Endothelial cell of umbilical vein (primary cell): Measurements from ENCODE around the gene CNTNAP2. TPM values are rescaled to one million over a fixed set of nuclear protein-coding genes. Genes with fewer than 3 reads are reported as not detected.

Source experiments
- BruUV-seq: library from RNA; stranded (reverse); fragments of 400-500 nt; replicated peaks from 2 replicates; lab custom pipeline; 2021; lab: Mats Ljungman, UMichigan
- CTCF ChIA-PET: fragments of 300-600, 350-600 bp; sonication (Branson Sonifier 250); formaldehyde crosslinking; loops from one replicate; lab custom pipeline; 2021; ENCODE audit warnings: antibody characterized with exemption, inconsistent platforms; lab: Charles Lee
- POLR2A ChIA-PET: fragments of 300-600, 350-600 bp; sonication (Branson Sonifier 250); formaldehyde crosslinking; loops from one replicate; lab custom pipeline; 2021; ENCODE audit warnings: antibody characterized with exemption, inconsistent platforms; lab: Charles Lee
- DNase-seq: peaks from one replicate; pipeline ENCODE4 v3.0.0-alpha.2; 2011; ENCODE audit warnings: low read depth, low spot score
- FAIRE-seq: peaks from 2 replicates; lab custom pipeline; 2011; peaks lifted over from hg19 to GRCh38; lab: Jason Lieb, UNC
- H2AFZ ChIP-seq: 2 replicates; pipeline ENCODE4 v1.6.0; 2012; ENCODE audit warnings: low read depth, low read length, control low read depth, inconsistent platforms
- H3K27ac ChIP-seq: 2 replicates; pipeline ENCODE4 v1.5.1; 2011; ENCODE audit warnings: low read depth, mild to moderate bottlenecking, control low read depth, low read length, moderate library complexity; ENCODE audit not compliant: insufficient read depth
- H3K27me3 ChIP-seq, 2 experiments: 2 replicates each; pipeline versions ENCODE4 v1.6.0 to v1.6.1; 2011; ENCODE audit warnings: low read length in 2 of 2, mixed read lengths in 1 of 2; ENCODE audit not compliant: control insufficient read depth in 2 of 2, insufficient read depth in 2 of 2
- H3K36me3 ChIP-seq, 2 experiments: 2 replicates in 1 of 2; 3 replicates in 1 of 2; pipeline ENCODE4 v1.5.1; 2011; ENCODE audit warnings: low read length in 2 of 2, mild to moderate bottlenecking in 1 of 2, moderate library complexity in 1 of 2; ENCODE audit not compliant: control insufficient read depth in 2 of 2, insufficient read depth in 2 of 2; ENCODE audit errors: extremely low read depth in 1 of 2
- H3K4me1 ChIP-seq: 3 replicates; pipeline ENCODE4 v1.5.1; 2011; ENCODE audit warnings: mild to moderate bottlenecking, low read length; ENCODE audit not compliant: control insufficient read depth, insufficient read depth; ENCODE audit errors: extremely low read depth
- H3K4me2 ChIP-seq: 2 replicates; pipeline ENCODE4 v1.6.1; 2011; ENCODE audit warnings: low read length, control low read depth, mixed read lengths; ENCODE audit not compliant: insufficient read depth
- H3K4me3 ChIP-seq, 3 experiments: fragments of 200-600 bp in 1 of 3; sonication (generic), shearing (Covaris generic) in 1 of 3; replicated peaks in 1 of 3; 2 replicates each; pipeline ENCODE4 v1.5.1; 2011 to 2016; ENCODE audit warnings: control low read depth in 3 of 3, low read length in 3 of 3, mild to moderate bottlenecking in 2 of 3, inconsistent platforms in 1 of 3, low read depth in 1 of 3, moderate library complexity in 1 of 3; ENCODE audit not compliant: insufficient read depth in 1 of 3
- H3K79me2 ChIP-seq: 2 replicates; pipeline ENCODE4 v1.6.0; 2012; ENCODE audit warnings: low read length, inconsistent platforms; ENCODE audit not compliant: control insufficient read depth, insufficient read depth
- H3K9ac ChIP-seq: replicated peaks from 2 replicates; pipeline ENCODE3; 2011; ENCODE audit warnings: low read length, control low read depth; ENCODE audit not compliant: insufficient read depth; ENCODE audit errors: extremely low read depth
- H3K9me1 ChIP-seq: replicated peaks from 3 replicates; pipeline ENCODE4 v1.6.0; 2011; ENCODE audit warnings: mild to moderate bottlenecking, low read length; ENCODE audit not compliant: control insufficient read depth, insufficient read depth; ENCODE audit errors: extremely low read depth
- H3K9me3 ChIP-seq: replicated peaks from 2 replicates; pipeline ENCODE4 v1.5.1; 2012; ENCODE audit warnings: low read length, inconsistent platforms; ENCODE audit not compliant: control insufficient read depth, insufficient read depth
- H4K20me1 ChIP-seq: replicated peaks from 2 replicates; pipeline ENCODE3; 2011; ENCODE audit warnings: mild to moderate bottlenecking, low read length; ENCODE audit not compliant: control insufficient read depth, insufficient read depth; ENCODE audit errors: extremely low read depth
- CTCF ChIP-seq, 2 donors: IDR thresholded peaks; 1 replicate in 1 of 2; 2 replicates in 1 of 2; pipeline ENCODE4 v1.5.1; 2011; ENCODE audit warnings: low read length in 2 of 2, mild to moderate bottlenecking in 2 of 2, moderate library complexity in 2 of 2, control low read depth in 1 of 2, inconsistent platforms in 1 of 2, low read depth in 1 of 2; ENCODE audit not compliant: insufficient read depth in 1 of 2; ENCODE audit errors: extremely low read depth in 1 of 2
- EZH2 ChIP-seq: IDR thresholded peaks from 2 replicates; pipeline ENCODE4 v1.6.1; 2012; ENCODE audit warnings: borderline replicate concordance, low read depth, mild to moderate bottlenecking, moderate library complexity, low read length, inconsistent platforms; ENCODE audit not compliant: severe bottlenecking
- FOS ChIP-seq: IDR thresholded peaks from 2 replicates; pipeline ENCODE4 v1.6.1; 2011; ENCODE audit warnings: mild to moderate bottlenecking, low read length, moderate library complexity, borderline replicate concordance; ENCODE audit not compliant: insufficient read depth
- GATA2 ChIP-seq: IDR thresholded peaks from 2 replicates; pipeline ENCODE4 v1.7.0; 2011; ENCODE audit warnings: low read depth, mild to moderate bottlenecking, moderate library complexity, mixed read lengths, low read length; ENCODE audit not compliant: insufficient read length, insufficient read depth
- MYC ChIP-seq: IDR thresholded peaks from one replicate; pipeline ENCODE4 v1.6.1; 2011; ENCODE audit warnings: mild to moderate bottlenecking, low read depth, low read length
- POLR2A ChIP-seq: IDR thresholded peaks from 2 replicates; pipeline ENCODE4 v1.6.1; 2012; ENCODE audit warnings: low read depth, mild to moderate bottlenecking, control low read depth, low read length
- POLR2AphosphoS5 ChIP-seq: IDR thresholded peaks from 2 replicates; pipeline ENCODE4 v1.6.1; 2012; ENCODE audit warnings: low read depth, mild to moderate bottlenecking, control low read depth, low read length, moderate library complexity; ENCODE audit not compliant: insufficient read depth
- dilution Hi-C: fragments of 300-500 bp; cut with MboI; formaldehyde crosslinking; loops from one replicate; pipeline ENCODE4 v1.15.0; 2019; ENCODE audit warnings: low sequenced_read_pairs; ENCODE audit not compliant: extremely low pct_ligation_motif_present
- intact Hi-C: fragments of 100-400 bp; cut with micrococcal nuclease; formaldehyde crosslinking; loops from one replicate; pipeline ENCODE4 v1.10.0; 2022
- polyA plus RNA-seq, 4 experiments: library from polyadenylated mRNA; depleted of rRNA in 3 of 4; stranded (reverse) in 3 of 4; unstranded in 1 of 4; fragments of >200 nt; gene quantifications; 2 replicates each; pipeline versions ENCODE4 v1.2.1 to v1.2.3, GENCODE V29; 2011 to 2012; ENCODE audit warnings: missing spikeins in 1 of 4
- total RNA-seq: library from RNA; stranded (reverse); gene quantifications from 2 replicates; pipeline ENCODE4 v1.2.3, GENCODE V29; 2021
- TF ChIP-seq, protein P1 (sequence below): IDR thresholded peaks from 2 replicates; pipeline ENCODE4 v1.6.1; 2011; ENCODE audit not compliant: insufficient read depth, insufficient read length

The CNTNAP2 gene
- total and polyA plus RNA-seq, 2 donors (not counting 3 experiments of a cell fraction or from before 2014, with no cell fraction given) = not detected

GRCh38 chr7:147984265-147984664, 1867.7 kb downstream of the CNTNAP2 start:
- no peak overlapping the region for H3K4me2 ChIP-seq
- intact Hi-C loops = no loop called here
- H3K4me3 ChIP-seq = no peak overlapping the region
- no peak overlapping the region for H2AFZ ChIP-seq
- no peak overlapping the region for H3K27ac ChIP-seq
- H4K20me1 ChIP-seq = no peaks in the 10 kb centered on the region
- H3K36me3 ChIP-seq = no peaks in the 10 kb centered on the region
- DNase-seq (no peak), FAIRE-seq (no peak)
- ChIA-PET CTCF (no interaction called here), POLR2A (no interaction called here)
- no peak for TF ChIP-seq POLR2AphosphoS5
- TF ChIP-seq GATA2 = no peak
- no peak for TF ChIP-seq POLR2A
- no peak for TF ChIP-seq EZH2
- TF ChIP-seq, protein P1, sequence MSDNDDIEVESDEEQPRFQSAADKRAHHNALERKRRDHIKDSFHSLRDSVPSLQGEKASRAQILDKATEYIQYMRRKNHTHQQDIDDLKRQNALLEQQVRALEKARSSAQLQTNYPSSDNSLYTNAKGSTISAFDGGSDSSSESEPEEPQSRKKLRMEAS = no peak
- no peak for TF ChIP-seq MYC
- TF ChIP-seq FOS = no peak
- TF ChIP-seq CTCF (IDR thresholded peaks at IDR 0.05; ENCODE audit: extremely low read depth in 1 of 2, insufficient read depth in 1 of 2, low read depth in 1 of 2, low read length in 2 of 2) = no peak
- no peaks in the 10 kb centered on the region for H3K9me1 ChIP-seq
- dilution Hi-C loops = no loop called here
- no peaks in the 10 kb centered on the region for H3K79me2 ChIP-seq
- no peaks in the 10 kb centered on the region for H3K4me1 ChIP-seq
- no peaks in the 10 kb centered on the region for H3K27me3 ChIP-seq
- no peak overlapping the region for H3K9ac ChIP-seq
- no TSS peak for BruUV-seq
- H3K9me3 ChIP-seq = peaks cover 1% of the 10 kb centered on the region
